Measurements from ENCODE around the gene CSNK2A1.

DNA sequence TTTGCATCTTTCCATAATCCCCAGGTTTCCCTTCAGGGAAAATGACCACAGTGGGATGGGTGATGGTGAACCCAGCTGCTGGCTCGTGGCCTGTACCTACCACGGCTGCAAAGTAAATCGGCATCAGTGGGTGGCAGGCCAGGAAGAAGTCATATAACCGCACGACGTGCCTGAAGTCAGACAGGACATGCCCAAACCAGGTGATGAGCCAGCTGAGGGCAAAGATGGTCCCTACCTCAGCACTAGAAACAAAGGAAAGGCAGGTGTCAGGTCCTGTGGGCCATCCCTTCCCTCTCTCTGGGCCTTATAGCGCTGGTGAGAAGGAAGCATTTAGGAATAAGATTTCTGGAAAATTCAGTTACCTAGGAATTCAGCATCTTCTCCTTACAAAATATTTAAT is 103.4 kb downstream of the CSNK2A1 start:
- TF ChIP-seq, protein P1, sequence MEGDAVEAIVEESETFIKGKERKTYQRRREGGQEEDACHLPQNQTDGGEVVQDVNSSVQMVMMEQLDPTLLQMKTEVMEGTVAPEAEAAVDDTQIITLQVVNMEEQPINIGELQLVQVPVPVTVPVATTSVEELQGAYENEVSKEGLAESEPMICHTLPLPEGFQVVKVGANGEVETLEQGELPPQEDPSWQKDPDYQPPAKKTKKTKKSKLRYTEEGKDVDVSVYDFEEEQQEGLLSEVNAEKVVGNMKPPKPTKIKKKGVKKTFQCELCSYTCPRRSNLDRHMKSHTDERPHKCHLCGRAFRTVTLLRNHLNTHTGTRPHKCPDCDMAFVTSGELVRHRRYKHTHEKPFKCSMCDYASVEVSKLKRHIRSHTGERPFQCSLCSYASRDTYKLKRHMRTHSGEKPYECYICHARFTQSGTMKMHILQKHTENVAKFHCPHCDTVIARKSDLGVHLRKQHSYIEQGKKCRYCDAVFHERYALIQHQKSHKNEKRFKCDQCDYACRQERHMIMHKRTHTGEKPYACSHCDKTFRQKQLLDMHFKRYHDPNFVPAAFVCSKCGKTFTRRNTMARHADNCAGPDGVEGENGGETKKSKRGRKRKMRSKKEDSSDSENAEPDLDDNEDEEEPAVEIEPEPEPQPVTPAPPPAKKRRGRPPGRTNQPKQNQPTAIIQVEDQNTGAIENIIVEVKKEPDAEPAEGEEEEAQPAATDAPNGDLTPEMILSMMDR (IDR thresholded peaks at IDR 0.05): no peak
- no peak for TF ChIP-seq POLR2A (IDR thresholded peaks at IDR 0.05)

All from adrenal gland (tissue), 5 donors.